ENCODE results near the gene TSPAN9.

DNA sequence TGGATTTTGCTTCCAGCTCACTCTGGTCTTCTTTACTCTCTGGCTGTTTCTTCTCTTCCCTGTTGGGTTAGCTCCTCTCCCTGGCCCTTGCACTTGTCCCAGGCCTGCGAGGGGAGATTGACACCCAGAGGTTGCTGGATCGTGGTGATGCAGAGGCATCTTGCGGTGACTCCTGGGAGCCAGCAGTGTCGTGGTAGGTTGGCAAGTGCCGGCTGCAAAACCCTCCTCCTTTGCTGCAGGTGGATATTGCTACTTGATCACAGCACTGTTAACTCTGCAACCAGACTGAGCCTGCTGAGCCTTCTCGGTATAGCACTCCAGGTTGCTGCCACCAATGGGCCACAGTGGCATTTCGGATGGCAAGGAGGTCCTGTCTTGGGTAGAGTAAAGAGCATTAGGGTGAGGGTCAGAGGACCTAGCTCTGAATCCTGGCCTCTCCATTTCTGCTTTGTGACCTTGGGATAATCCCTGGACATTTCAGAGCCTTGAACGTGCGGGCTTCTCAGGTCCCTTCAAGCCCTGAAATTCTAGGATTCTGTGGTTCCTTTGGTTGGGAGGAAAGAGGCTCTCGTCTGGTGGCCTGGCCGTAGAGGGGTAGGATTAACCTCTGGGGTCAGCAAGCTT lies 87.4 kb downstream of the TSPAN9 start:
- no peak for TF ChIP-seq YY1 (IDR thresholded peaks at IDR 0.05; ENCODE audit: borderline replicate concordance in 1 of 3, control insufficient read depth in 1 of 3, extremely low read depth in 1 of 3, insufficient read depth in 3 of 3, insufficient read length in 1 of 3, insufficient replicate concordance in 2 of 3, low read depth in 1 of 3, low read length in 2 of 3)
- no peak for TF ChIP-seq SIN3A (IDR thresholded peaks at IDR 0.05; ENCODE audit: borderline replicate concordance in 2 of 2, control insufficient read depth in 1 of 2, low read depth in 2 of 2, low read length in 2 of 2)
- TF ChIP-seq SP2 (IDR thresholded peaks at IDR 0.05; ENCODE audit: extremely low read depth, low read depth, low read length, poor library complexity, severe bottlenecking), result no peak
- no peak for TF ChIP-seq BCL6 (CRISPR knock-in tag; IDR thresholded peaks at IDR 0.05)
- no peak for TF ChIP-seq SMARCA4 (IDR thresholded peaks at IDR 0.05)
- TF ChIP-seq TBP (optimal IDR thresholded peaks at IDR 0.05; ENCODE audit: low read depth, low read length), result no peak
- no peak for TF ChIP-seq RFX5 (IDR thresholded peaks at IDR 0.05; ENCODE audit: low read depth, low read length)
- TF ChIP-seq MCM7 (IDR thresholded peaks at IDR 0.05), result no peak
- no peak for TF ChIP-seq SP1 (CRISPR knock-in tag; IDR thresholded peaks at IDR 0.05)

All from K562 (cell line).